Activated naive CD8-positive, alpha-beta T cell treated with anti-CD3 and anti-CD28 coated beads, Interleukin-2, amount 50 U/mL, for 24 hours (primary cell): ENCODE measurements around the gene SORL1.
A peak's percentile ranks its signal among the peaks of the same experiment; 100 is the strongest.

Source experiments
- ATAC-seq: fragments of 150-1000 bp; cut with Tn5 transposase; one replicate; pipeline ENCODE4 v1.10.0; 2021
- DNase-seq: peaks from one replicate; pipeline ENCODE4 v3.0.0; 2021
- H3K27ac Mint-ChIP-seq: one replicate; pipeline ENCODE4 v1.8.0; 2021; ENCODE audit warnings: mild to moderate bottlenecking, mixed read lengths
- H3K27me3 Mint-ChIP-seq: one replicate; pipeline ENCODE4 v1.8.0; 2021; ENCODE audit warnings: mixed read lengths
- H3K36me3 Mint-ChIP-seq: one replicate; pipeline ENCODE4 v1.8.0; 2021; ENCODE audit warnings: low read depth, mixed read lengths
- H3K4me1 Mint-ChIP-seq: one replicate; pipeline ENCODE4 v1.8.0; 2021; ENCODE audit warnings: mixed read lengths
- H3K4me3 Mint-ChIP-seq: one replicate; pipeline ENCODE4 v1.8.0; 2021; ENCODE audit warnings: mild to moderate bottlenecking, moderate library complexity, mixed read lengths
- H3K9me3 Mint-ChIP-seq: one replicate; pipeline ENCODE4 v1.8.0; 2021; ENCODE audit warnings: mixed read lengths

SORL1 gene

GRCh38 chr11:121604152-121604551 is 152.0 kb downstream of the SORL1 start:
- Mint-ChIP-seq H3K27ac (no peak overlapping the region), H3K9me3 (no peaks in the 10 kb centered on the region), H3K4me1 (no peaks in the 10 kb centered on the region), H3K4me3 (no peak overlapping the region), H3K27me3 (no peaks in the 10 kb centered on the region), H3K36me3 (peaks cover 24% of the 10 kb centered on the region)
- DNase-seq (no peak), ATAC-seq (no peak)

DNA sequence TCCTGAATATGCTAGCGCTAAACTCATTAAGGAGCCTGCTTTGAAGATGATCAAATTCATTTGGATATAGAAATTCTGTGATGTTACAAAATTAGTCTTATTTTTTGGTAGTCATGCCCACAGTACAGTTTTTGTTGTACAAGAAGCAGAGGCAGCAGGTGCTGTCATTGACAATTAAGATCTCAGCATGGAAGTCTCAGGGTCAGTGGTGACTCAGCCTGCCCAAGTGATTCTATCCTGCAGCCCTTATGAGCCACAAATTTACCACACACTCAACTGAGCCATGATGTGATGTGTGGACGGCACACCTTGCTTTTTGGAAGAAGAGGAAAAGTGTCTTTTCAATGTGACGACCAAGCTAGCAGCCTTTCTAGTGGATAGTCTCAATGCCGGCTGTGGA is 154.2 kb downstream of the SORL1 start:
- Mint-ChIP-seq H3K36me3 (peaks cover 26% of the 10 kb centered on the region), H3K27ac (no peak overlapping the region)

DNA sequence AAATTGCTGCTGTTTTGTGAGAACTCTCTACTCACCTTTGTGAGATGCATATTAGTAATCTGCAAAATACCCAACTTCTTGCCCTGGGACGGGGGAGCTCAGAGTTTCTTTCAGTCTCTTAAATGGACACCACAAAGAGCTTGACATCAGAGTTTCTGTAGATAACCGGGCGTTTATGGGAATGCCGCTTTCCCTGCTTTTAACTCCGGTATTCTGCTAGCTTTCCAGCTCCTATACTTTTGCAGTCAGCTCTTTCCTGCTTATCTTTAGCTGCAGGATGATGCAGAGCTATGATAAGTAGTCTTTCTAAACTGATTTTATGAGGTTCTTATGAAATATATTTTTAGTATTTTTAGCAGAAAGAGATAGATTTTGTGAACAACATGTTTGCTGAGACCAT is 155.2 kb downstream of the SORL1 start:
- no peaks in the 10 kb centered on the region for H3K4me1 Mint-ChIP-seq
- no peak overlapping the region for H3K4me3 Mint-ChIP-seq
- H3K36me3 Mint-ChIP-seq, result peaks cover 23% of the 10 kb centered on the region
- H3K27me3 Mint-ChIP-seq, result no peaks in the 10 kb centered on the region
- ATAC-seq (no peak), DNase-seq (no peak)
- H3K9me3 Mint-ChIP-seq, result no peaks in the 10 kb centered on the region
- H3K27ac Mint-ChIP-seq, result no peak overlapping the region

More for the DNA sequence above, 154.2 kb downstream of the SORL1 start:
- DNase-seq (no peak), ATAC-seq (no peak)
- H3K4me3 Mint-ChIP-seq, result no peak overlapping the region
- H3K4me1 Mint-ChIP-seq, result no peaks in the 10 kb centered on the region
- H3K27me3 Mint-ChIP-seq, result no peaks in the 10 kb centered on the region
- H3K9me3 Mint-ChIP-seq, result no peaks in the 10 kb centered on the region

DNA sequence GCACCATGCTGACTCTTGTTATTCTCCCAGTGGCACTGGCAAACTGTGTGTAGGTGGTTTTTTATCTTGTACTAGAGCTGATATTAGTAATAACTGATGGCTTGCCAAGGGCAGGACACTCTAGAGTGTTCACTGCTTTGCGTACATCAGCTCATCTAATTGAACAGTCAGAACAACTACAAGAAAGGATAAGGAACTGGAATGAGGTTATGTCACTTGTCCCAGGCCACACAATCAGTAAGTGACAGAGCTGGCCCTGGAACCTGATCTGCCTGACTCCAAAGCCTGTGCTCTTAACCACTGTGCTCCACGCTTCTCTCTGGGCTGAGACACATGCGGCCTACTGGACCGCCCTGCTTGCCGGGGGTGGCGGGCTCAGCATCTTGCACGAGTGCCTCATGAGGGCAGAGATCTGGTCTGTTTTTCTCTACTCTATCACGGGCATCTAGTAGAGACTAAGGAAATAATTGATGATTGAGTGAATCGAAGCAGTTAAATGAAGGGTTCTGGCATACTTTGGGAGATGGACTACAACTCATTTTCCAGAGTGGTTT is 156.5 kb downstream of the SORL1 start:
- no peak for ATAC-seq
- H3K9me3 Mint-ChIP-seq, result no peaks in the 10 kb centered on the region
- peaks cover 23% of the 10 kb centered on the region for H3K36me3 Mint-ChIP-seq

DNA sequence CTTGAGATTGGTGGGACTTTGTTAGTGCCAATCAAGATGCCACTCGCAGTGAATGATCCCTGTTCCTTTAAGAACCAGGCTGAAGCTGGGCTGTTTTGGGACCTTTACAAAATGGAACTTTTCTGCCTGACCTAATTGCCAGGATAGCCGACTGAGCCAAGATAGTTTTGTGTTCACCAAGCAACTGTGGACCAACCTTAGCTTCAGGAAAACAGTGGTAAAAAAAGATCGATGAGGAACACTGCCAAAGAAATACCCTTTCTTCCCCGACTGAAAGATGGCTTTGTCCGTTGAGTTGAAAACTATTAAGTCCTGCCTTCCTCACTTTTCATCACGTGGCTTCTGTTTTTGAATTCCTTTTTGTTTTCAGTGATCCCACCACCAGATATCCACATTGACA is 158.6 kb downstream of the SORL1 start:
- peaks cover 25% of the 10 kb centered on the region for H3K36me3 Mint-ChIP-seq
- no peak for DNase-seq
- H3K4me1 Mint-ChIP-seq, result no peaks in the 10 kb centered on the region
- H3K27ac Mint-ChIP-seq, result no peak overlapping the region
- H3K4me3 Mint-ChIP-seq, result no peak overlapping the region
- no peaks in the 10 kb centered on the region for H3K9me3 Mint-ChIP-seq
- no peaks in the 10 kb centered on the region for H3K27me3 Mint-ChIP-seq
- ATAC-seq, result no peak

More for the DNA sequence above, 156.5 kb downstream of the SORL1 start:
- no peak overlapping the region for H3K4me3 Mint-ChIP-seq
- H3K4me1 Mint-ChIP-seq, result no peaks in the 10 kb centered on the region
- H3K27ac Mint-ChIP-seq, result no peak overlapping the region
- no peak for DNase-seq
- no peaks in the 10 kb centered on the region for H3K27me3 Mint-ChIP-seq

DNA sequence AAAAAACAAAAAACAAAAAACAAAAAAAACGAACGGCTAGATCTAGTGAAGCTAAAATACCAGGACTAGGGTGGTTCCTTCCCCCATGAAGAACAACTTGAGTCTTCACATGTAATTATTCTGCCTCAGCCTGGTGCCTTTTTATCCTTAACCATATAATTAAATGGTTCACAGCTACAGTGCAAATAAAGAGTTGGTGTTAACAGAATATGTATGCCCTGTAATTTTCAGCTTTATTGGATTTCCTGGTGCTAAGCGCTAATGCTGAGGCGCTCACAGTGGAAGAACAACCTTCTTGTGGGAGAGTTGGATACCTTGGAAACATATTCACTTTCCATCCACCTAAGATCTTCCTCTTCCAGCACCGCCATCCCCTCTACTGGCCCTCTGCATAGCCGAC is 159.1 kb downstream of the SORL1 start:
- Mint-ChIP-seq H3K36me3 (peaks cover 25% of the 10 kb centered on the region), H3K4me3 (no peak overlapping the region), H3K4me1 (no peaks in the 10 kb centered on the region), H3K9me3 (no peaks in the 10 kb centered on the region), H3K27me3 (no peaks in the 10 kb centered on the region), H3K27ac (no peak overlapping the region)
- DNase-seq, result no peak
- ATAC-seq, result no peak

DNA sequence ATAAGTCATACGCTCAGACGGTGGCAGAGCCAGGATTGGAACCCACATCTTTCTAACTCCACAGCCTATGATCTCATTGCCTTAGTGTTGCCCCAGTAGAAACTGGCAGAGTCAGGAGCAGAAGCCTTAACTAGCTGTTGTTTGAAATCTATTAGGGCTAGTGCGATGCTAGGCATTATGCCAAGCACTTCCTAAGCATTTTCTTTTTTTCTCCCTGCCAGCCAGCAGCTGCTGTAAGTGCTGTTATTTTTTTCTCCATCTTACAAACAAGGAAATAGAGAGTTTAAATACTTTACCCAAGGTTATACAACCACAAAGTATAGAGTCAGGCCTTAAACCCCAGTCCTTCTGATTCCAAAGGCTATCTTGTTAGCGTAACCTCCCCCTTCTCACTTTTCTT is 161.6 kb downstream of the SORL1 start:
- no peak for ATAC-seq
- Mint-ChIP-seq H3K27ac (no peak overlapping the region), H3K27me3 (no peaks in the 10 kb centered on the region), H3K9me3 (no peaks in the 10 kb centered on the region), H3K36me3 (peaks cover 26% of the 10 kb centered on the region), H3K4me3 (no peak overlapping the region), H3K4me1 (no peaks in the 10 kb centered on the region)
- DNase-seq, result no peak

DNA sequence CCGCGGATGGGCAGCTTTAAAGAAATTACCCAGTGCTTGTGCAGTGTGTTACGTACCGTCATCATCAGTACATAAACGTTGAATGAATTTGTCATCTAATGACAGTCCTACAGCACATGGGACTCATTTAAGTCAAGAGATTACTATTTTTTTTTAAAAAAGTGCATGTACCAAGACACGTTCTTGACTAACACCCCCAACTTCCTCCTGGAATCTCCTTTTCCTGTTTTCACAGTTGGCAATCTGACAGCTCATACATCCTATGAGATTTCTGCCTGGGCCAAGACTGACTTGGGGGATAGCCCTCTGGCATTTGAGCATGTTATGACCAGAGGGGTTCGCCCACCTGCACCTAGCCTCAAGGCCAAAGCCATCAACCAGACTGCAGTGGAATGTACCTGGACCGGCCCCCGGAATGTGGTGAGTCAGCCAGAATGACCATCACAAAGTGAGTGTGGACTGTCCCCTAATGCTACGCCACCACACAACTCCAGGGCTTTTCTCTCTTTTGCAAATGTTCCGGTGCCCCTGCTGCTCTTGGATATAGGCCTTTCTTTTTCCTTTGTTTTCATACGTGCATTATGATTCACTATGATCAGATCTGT is 162.6 kb downstream of the SORL1 start:
- DNase-seq, result no peak
- no peaks in the 10 kb centered on the region for H3K4me1 Mint-ChIP-seq
- no peaks in the 10 kb centered on the region for H3K27me3 Mint-ChIP-seq
- no peak overlapping the region for H3K27ac Mint-ChIP-seq
- ATAC-seq, result no peak
- no peaks in the 10 kb centered on the region for H3K9me3 Mint-ChIP-seq
- peaks cover 28% of the 10 kb centered on the region for H3K36me3 Mint-ChIP-seq
- no peak overlapping the region for H3K4me3 Mint-ChIP-seq

DNA sequence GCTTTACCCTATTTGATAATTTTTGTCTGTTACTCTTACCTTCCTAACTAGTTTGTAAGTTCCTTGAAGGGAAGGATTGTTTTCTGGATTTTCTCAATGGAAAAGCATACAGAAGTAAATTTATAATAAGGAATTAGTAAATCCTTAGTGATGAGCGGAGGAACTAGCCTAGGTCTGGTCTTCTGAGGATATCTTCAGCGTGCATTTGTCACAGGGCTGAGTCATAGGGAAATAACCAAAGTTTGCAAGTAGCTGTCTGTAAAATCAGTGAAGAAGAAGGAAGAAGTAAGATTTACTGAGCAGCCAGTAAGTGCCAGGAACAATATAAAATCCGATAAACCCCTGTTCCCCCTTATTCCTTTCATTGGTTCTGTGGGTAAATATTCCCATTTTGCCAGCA is 163.4 kb downstream of the SORL1 start:
- Mint-ChIP-seq H3K4me1 (no peaks in the 10 kb centered on the region), H3K36me3 (peaks cover 28% of the 10 kb centered on the region), H3K4me3 (no peak overlapping the region), H3K27ac (peak overlapping the region; percentile 10), H3K9me3 (no peaks in the 10 kb centered on the region), H3K27me3 (no peaks in the 10 kb centered on the region)
- DNase-seq (no peak), ATAC-seq (no peak)

DNA sequence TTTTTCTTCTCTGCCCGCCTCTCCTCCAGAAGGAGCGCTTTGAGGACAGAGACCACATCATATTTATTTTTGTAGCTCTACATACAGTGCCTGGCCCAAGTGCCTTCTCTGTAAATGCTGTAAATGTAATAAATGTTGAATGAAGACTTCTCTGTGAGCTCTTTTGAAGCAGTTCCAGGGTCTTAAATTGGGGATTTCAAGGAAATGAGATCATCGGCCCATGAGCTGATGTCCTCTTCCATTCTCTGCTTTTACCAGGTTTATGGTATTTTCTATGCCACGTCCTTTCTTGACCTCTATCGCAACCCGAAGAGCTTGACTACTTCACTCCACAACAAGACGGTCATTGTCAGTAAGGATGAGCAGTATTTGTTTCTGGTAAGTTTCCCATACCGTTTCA is 166.4 kb downstream of the SORL1 start:
- Mint-ChIP-seq H3K9me3 (no peaks in the 10 kb centered on the region), H3K27me3 (no peaks in the 10 kb centered on the region), H3K36me3 (peaks cover 40% of the 10 kb centered on the region), H3K4me1 (peaks cover 5% of the 10 kb centered on the region), H3K4me3 (no peak overlapping the region), H3K27ac (no peak overlapping the region)
- no peak for ATAC-seq
- DNase-seq, result no peak

GRCh38 chr11:121625777-121626506 is 173.8 kb downstream of the SORL1 start:
- Mint-ChIP-seq H3K9me3 (no peaks in the 10 kb centered on the region), H3K4me1 (peaks cover 5% of the 10 kb centered on the region), H3K27me3 (no peaks in the 10 kb centered on the region), H3K36me3 (peaks cover 27% of the 10 kb centered on the region), H3K4me3 (no peak overlapping the region), H3K27ac (no peak overlapping the region)
- no peak for ATAC-seq
- DNase-seq, result no peak

DNA sequence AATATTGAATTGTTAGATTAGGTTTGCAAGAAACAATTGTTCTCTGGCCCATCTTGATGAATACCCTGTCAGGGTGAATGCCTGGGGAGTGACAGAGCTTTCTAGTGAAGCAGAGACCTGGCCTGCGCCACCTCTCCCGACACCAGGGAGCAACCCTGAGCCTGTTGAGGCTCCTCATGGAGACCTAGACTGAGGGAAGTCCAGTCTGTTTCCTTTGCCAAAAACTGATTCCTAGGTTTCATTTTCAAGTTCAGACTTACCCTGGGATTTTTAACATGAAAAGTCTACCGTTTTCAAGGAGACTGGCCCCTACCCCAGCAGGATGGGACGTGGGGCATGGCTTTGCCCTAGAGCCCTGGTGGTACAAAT is 174.4 kb downstream of the SORL1 start:
- DNase-seq, result no peak
- Mint-ChIP-seq H3K36me3 (peaks cover 26% of the 10 kb centered on the region), H3K9me3 (no peaks in the 10 kb centered on the region), H3K4me3 (no peak overlapping the region), H3K4me1 (peaks cover 5% of the 10 kb centered on the region), H3K27me3 (no peaks in the 10 kb centered on the region), H3K27ac (no peak overlapping the region)
- no peak for ATAC-seq

- Mint-ChIP-seq H3K27me3 (no peaks in the 10 kb centered on the region), H3K9me3 (no peaks in the 10 kb centered on the region), H3K4me1 (peaks cover 5% of the 10 kb centered on the region), H3K4me3 (no peak overlapping the region), H3K27ac (no peak overlapping the region), H3K36me3 (peaks cover 24% of the 10 kb centered on the region)
- ATAC-seq (no peak), DNase-seq (no peak)
These were observed 174.9 kb downstream of the SORL1 start for GRCh38 chr11:121626980-121627379.

DNA sequence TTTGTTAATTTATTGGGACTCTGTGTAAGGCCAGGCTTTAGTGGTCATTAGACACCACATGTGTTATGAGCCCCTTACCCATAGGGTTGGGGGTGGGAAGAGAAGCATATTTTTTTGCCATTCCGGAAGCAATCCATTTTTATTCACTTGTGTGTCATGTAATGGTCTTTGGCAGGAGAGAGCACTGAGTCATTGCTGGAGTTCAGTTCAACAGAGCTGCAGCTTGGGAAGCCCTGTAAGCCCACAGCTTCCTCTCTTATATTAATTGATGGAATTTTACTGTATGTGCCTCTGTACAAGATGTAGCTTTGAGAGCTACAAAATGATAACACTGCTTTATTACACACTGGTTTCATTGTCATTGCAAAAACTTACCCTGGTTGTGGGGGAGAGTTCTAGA is 177.9 kb downstream of the SORL1 start:
- H3K9me3 Mint-ChIP-seq, result no peaks in the 10 kb centered on the region
- no peaks in the 10 kb centered on the region for H3K4me1 Mint-ChIP-seq
- ATAC-seq (no peak), DNase-seq (no peak)
- no peaks in the 10 kb centered on the region for H3K27me3 Mint-ChIP-seq
- peaks cover 15% of the 10 kb centered on the region for H3K36me3 Mint-ChIP-seq
- H3K4me3 Mint-ChIP-seq, result no peak overlapping the region
- H3K27ac Mint-ChIP-seq, result no peak overlapping the region

DNA sequence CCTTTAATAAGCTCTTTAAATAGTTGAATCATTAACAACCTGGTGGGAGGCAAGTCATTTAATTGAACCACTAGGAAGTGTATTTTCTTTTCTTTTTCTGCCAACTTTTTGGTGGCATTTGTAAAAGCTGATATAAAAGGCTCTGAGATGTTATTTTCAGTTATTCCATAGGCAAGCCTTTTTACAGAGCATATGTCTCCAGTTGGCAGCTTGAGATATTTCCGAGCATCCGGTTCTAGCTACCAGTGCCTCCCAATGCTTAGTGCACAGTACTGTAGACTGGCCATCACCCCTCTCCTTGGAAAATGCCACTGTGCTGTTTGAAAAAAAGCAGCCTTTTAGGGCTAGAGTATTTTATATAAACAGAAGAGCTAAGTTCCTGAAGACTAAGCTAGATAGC is 179.3 kb downstream of the SORL1 start:
- DNase-seq, result no peak
- Mint-ChIP-seq H3K9me3 (no peaks in the 10 kb centered on the region), H3K27ac (no peak overlapping the region), H3K27me3 (no peaks in the 10 kb centered on the region), H3K4me1 (no peaks in the 10 kb centered on the region), H3K4me3 (no peak overlapping the region), H3K36me3 (peaks cover 15% of the 10 kb centered on the region)
- no peak for ATAC-seq
